ENCODE data around the gene TDRD9.
"Not testable (repeated sequence)": the region's sequence is repeated elsewhere in the genome, so short reads cannot be mapped to it uniquely, and the experiment has no call there.

TDRD9 gene

GRCh38 chr14:103891667-103892215 lies 36.5 kb upstream of the TDRD9 start:
- no peak for DNase-seq

- no peak for DNase-seq
Measured at GRCh38 chr14:103892247-103892646, 36.0 kb upstream of the TDRD9 start.

GRCh38 chr14:103894034-103894722 lies 34.1 kb upstream of the TDRD9 start:
- no peak for DNase-seq

- DNase-seq = no peak
Measured at GRCh38 chr14:103894723-103895059, 33.6 kb upstream of the TDRD9 start.

GRCh38 chr14:103896578-103896977 lies 31.7 kb upstream of the TDRD9 start:
- DNase-seq = no peak

- no peak for DNase-seq
Measured at GRCh38 chr14:103897075-103897947, 30.9 kb upstream of the TDRD9 start.

GRCh38 chr14:103898204-103898603 lies 30.1 kb upstream of the TDRD9 start:
- no peak for DNase-seq

- DNase-seq = no peak
Measured at GRCh38 chr14:103898711-103899110, 29.5 kb upstream of the TDRD9 start.

- DNase-seq = no peak
Measured at GRCh38 chr14:103899316-103899715, 28.9 kb upstream of the TDRD9 start.

GRCh38 chr14:103899833-103900232 lies 28.4 kb upstream of the TDRD9 start:
- no peak for DNase-seq

- DNase-seq = no peak
Measured at GRCh38 chr14:103904493-103905107, 23.7 kb upstream of the TDRD9 start.

- no peak for DNase-seq
Measured at GRCh38 chr14:103905842-103906456, 22.3 kb upstream of the TDRD9 start.

GRCh38 chr14:103908580-103908979 lies 19.7 kb upstream of the TDRD9 start:
- DNase-seq = no peak

- no peak for DNase-seq
Measured at GRCh38 chr14:103909531-103910261, 18.6 kb upstream of the TDRD9 start.

GRCh38 chr14:103910262-103910935 lies 17.9 kb upstream of the TDRD9 start:
- peak; percentile 27 to 42 for DNase-seq

GRCh38 chr14:103910984-103911383 lies 17.3 kb upstream of the TDRD9 start:
- DNase-seq = no peak

- no peak for DNase-seq
Measured at GRCh38 chr14:103915616-103916015, 12.6 kb upstream of the TDRD9 start.

GRCh38 chr14:103916636-103917262 lies 11.5 kb upstream of the TDRD9 start:
- no peak for DNase-seq

GRCh38 chr14:103920981-103921854 lies 7.0 kb upstream of the TDRD9 start:
- DNase-seq = peak; percentile 86 to 88

GRCh38 chr14:103921855-103922200 lies 6.4 kb upstream of the TDRD9 start:
- DNase-seq = not testable (repeated sequence)

All from AML-193 (cell line).